GM12872 (cell line): ENCODE results near the gene DDC.

Experiments used
- TF ChIP-seq, protein P1 (sequence below): IDR thresholded peaks from 3 replicates; pipeline ENCODE4 v1.5.1; 2011; ENCODE audit warnings: low read depth, mild to moderate bottlenecking, low read length, moderate library complexity; ENCODE audit not compliant: insufficient read depth

DDC gene

GRCh38 chr7:50454968-50455367 is 110.2 kb downstream of the DDC start:
- TF ChIP-seq, protein P1, sequence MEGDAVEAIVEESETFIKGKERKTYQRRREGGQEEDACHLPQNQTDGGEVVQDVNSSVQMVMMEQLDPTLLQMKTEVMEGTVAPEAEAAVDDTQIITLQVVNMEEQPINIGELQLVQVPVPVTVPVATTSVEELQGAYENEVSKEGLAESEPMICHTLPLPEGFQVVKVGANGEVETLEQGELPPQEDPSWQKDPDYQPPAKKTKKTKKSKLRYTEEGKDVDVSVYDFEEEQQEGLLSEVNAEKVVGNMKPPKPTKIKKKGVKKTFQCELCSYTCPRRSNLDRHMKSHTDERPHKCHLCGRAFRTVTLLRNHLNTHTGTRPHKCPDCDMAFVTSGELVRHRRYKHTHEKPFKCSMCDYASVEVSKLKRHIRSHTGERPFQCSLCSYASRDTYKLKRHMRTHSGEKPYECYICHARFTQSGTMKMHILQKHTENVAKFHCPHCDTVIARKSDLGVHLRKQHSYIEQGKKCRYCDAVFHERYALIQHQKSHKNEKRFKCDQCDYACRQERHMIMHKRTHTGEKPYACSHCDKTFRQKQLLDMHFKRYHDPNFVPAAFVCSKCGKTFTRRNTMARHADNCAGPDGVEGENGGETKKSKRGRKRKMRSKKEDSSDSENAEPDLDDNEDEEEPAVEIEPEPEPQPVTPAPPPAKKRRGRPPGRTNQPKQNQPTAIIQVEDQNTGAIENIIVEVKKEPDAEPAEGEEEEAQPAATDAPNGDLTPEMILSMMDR, result no peak

- TF ChIP-seq, protein P1, result no peak
Measured at GRCh38 chr7:50450590-50451032, 114.6 kb downstream of the DDC start.

DNA sequence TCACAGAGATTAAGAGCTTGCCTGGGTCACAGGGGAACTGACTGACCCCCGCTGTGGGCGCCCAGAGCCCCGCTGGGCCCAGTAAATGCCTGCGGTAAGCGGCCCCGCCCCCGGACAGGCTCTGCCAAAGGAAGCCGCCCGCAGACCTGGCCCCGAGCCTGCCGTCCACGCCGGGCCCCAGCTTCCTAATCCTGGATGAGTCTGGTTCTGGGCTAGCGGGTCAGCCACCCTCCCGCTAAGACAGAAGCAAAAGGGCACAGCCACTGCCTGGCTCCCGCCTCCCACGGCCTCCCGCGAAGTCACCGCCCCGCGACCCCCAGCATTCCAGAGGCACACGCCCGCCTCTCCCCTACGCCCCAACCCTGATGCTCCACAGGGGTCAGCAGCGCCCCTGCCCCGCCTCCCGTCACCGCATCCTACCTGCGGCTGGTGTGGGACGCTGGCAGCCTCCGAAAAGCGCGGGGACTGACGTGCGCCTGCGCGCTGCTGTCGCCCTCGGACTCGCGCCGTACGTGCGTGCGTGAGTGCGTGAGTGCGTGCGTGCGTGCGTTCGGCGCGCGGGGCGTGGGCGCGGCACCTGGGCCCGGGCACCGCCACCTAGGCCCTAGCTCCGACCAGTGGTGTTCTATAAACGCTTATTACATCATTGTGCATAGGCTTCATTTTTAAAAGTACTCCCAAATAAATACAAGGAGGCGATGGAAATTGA is 115.2 kb downstream of the DDC start, which contains the start of gene FIGNL1:
Gene FIGNL1 (minus strand): TSS at position 470 of the 709 bp plus-strand sequence. CDS start 3,063 bp downstream, outside the sequence.
- TF ChIP-seq, protein P1, result no peak

DNA sequence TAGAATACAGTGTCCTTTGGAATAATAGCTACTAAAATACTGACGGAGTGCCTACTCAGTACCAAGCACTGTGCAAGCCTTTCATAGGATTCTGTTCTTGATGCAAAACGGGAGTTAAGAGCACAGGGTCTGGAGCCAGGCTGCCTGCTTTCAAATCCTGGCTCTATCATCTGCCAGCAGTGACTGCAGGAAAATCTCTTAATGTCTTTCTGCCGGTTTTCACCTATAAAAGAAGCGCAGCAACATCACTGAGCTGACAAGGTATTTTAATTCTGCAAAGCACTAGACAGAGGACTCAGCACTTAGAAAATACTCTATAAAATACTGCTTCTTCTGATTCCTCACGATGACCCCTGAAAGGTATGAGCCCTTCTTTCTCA is 115.7 kb downstream of the DDC start:
- TF ChIP-seq, protein P1, result no peak

DNA sequence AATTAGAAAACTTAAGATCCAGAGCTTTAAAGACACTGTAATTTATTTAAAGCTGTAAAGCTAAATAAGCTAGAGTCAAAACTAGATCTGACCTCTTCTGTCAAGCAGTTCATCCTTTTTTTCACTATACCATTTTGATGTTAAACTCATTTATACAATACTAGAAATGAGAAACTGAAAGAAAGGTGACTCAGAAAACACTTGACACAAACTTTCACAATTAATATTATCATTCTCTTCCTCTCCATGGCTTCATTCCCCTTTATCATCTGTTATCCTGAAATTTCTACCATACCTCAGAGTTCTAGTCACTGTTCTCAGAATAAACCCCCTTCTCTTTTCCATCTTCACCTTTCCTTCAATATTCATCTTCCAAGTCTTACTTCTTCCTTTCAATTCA is 116.4 kb downstream of the DDC start:
- TF ChIP-seq, protein P1, result no peak

DNA sequence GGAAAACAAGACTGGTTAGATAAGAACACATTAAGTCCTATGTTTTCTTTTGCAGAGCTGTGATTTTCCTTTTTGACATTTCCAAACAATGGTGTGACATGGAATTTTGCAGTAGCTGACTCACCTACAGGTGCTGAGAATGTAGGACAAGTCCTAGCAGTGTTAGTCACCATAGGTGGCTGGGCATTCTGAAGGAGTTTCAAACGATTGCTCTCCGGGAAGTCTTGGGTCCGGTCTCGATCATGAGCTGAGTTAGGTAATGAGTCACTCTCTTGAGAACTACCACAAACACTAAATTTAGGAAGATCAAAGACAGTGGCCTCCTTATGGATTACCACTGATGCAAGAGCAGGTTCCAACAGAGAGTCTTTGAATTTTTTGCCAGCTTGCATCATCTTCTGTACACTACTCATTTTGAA is 118.7 kb downstream of the DDC start:
- TF ChIP-seq, protein P1, result no peak

- TF ChIP-seq, protein P1, result no peak
Measured at GRCh38 chr7:50436133-50436806, 128.9 kb downstream of the DDC start.
